GM10847 (cell line): ENCODE measurements around the gene USP24.

Experiments used
- POLR2A ChIP-seq: IDR thresholded peaks from 2 replicates; pipeline ENCODE4 v1.6.1; 2011; ENCODE audit not compliant: insufficient read length; ENCODE audit errors: extremely low read depth

USP24 gene

DNA sequence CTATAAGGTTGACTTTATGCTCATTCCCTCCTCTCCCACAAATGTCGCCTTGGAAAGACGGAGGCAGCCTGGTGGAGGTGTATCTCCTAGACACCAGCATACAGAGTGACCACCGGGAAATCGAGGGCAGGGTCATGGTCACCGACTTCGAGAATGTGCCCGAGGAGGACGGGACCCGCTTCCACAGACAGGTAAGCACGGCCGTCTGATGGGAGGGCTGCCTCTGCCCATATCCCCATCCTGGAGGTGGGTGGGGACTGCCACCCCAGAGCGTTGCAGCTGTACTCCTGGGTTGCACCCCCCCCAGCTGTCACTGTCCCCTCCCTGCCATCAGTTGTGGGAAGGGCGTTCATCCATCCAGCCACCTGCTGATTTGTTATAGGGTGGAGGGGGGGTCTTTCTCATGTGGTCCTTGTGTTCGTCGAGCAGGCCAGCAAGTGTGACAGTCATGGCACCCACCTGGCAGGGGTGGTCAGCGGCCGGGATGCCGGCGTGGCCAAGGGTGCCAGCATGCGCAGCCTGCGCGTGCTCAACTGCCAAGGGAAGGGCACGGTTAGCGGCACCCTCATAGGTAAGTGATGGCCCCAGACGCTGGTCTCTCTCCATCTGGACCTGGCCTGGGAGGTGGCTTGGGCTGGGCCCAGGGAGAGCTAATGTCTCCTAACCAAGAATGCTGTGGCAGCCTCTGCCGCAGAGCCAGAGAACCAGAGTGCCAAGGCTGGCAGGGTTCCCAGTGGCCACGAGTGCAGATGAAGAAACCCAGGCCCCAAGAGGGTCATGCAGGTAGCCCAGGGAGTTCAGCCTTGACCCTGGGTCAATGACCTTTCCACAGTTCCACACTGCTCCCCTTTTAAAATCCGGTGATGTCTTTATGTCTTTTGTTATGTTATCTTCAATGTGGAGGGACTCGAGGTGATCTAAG, 162.7 kb downstream of the USP24 start:
- TF ChIP-seq POLR2A: no peak

DNA sequence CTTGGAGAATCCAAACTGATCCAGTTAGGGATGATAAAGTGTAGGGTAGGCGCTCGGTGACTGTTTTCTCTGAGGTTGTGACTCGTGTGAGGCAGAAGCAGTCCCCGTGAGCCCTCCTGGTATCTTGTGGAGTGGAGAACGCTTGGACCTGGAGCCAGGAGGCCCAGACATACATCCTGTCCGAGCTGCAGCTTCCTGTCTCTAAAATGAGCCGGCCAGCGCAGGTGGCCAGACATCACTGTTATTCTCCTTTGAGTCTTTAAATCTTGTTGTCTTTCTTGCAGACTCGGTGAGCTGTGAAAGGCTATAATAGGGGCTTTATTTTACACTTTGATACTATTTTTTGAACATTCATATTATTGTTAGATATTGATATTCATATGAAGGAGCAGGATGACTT, 163.5 kb downstream of the USP24 start:
- no peak for TF ChIP-seq POLR2A

DNA sequence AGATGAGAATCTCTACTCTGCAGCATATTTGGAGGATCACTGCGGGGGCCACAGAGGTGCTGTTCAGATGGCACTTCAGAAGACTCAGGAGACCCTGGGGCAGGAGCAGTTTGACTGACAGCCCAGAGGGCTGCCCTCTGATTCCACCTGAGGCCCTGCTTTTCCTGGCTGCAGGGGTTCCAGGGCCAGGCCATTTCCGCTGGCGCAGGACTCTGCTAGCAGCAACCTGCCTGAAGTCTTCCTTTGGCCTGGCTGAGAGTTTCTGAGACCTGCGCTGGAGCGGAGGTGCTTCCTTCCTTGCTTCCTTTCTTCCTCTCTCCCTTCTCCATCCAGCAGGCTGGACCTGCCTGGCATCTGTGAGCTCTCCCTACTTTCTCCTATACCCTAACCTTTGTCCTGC, 164.0 kb downstream of the USP24 start:
- TF ChIP-seq POLR2A: no peak

DNA sequence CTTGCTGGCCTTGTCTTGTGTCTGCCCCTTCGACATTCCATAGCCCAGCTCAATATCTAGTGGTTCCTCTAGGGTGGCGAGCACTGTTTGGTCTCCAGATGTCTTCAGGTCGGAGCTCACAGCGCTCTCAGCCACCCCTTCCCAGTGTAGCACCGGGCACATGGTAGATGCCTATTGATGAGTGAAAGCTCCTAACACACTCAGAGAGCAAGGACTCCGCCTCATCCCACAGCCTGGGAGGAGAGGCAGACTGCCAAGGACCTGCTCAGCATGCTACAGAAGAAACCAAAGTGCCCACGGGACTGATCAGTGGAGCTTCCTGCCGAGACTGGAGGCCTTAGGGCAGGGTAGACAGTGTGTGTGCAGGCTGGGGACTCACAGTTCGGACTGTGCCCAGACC, 164.9 kb downstream of the USP24 start:
- no peak for TF ChIP-seq POLR2A

DNA sequence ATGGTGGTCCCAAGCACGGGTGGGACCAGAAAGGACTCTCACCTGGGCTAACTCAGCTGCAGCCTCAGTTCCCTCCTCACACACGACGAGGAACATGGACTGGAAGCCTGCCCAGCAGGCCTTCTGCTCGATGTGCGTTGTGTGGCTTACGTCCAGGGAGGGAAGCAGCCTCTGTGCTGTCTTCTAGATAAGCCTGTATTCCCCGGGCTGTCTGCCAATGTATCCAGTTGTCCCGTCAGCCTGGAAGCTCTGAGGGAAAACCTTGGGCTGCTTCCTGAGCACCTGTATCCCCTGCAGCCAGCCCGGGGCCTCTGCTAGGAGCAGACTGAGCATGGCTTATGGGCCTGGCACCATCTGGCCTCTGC, 165.3 kb downstream of the USP24 start:
- no peak for TF ChIP-seq POLR2A

DNA sequence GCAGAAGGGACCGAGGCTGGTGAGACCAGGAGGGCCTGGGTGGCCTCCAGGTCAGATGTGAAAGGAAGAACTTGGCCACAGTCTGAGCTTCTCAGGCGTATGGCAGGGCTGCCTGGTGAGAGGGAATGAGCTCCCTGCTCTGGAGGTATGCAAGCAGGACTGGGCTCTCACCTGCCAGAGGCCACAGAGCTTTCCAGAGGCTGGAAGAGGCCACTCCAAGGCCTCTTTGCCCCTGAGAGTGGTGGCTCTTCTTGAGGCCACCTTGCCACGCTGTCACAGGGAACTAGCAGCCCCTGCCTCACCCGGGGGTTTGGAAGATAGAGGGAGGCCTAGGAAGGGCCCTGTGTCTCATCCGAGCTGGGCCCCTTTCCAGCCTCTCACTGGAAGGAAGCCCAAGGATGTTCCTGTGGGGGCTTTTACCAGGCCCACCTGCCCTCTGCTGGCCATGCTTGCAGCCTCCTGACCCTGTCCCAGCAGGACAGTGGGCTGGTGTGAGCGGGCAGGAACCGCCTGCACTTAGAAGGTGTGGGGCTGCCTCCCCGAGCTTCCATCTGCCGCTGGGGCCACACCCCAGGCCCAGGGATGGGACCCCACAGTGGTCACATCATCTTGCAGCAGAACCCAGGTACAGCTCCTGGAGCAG, 165.8 kb downstream of the USP24 start:
- no peak for TF ChIP-seq POLR2A

DNA sequence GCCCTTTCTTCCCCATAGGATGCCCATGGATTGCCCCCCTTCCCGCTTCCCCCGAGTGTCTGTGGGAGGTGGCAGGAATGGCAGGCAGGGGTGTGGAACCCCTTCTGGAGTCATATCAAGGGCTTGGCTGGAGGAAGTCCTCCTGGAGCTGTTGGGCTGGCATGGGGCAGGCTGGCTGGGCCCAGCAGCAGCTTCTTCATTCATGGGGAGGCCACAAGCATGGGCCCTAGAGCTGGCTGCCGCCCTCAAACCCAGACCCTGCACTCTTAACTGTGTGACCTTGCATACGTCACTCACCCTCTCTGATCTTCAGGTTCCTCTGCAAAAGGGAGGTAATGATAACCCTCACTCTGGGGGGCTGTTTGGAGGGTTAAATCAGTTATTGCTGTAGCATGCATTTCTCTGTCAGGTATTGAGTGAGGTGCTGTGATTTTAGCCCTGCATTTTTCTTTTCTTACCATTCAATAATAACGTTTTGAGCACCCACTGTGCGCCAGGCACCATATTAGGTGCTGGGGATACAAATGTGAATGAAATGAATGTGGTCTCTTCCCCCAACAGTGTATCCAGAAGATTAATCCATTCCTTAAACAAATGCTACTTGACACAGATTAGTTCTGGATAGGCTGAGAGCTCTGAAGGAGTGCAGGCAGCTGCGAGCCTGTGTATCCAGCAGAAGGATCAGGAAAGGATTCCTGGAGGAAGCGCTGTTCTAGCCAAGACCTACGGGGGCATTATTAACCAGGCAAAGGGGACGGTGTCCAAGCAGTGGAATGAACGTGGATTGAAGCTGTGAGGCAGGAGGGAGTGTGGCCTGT, 166.5 kb downstream of the USP24 start:
- TF ChIP-seq POLR2A: no peak

DNA sequence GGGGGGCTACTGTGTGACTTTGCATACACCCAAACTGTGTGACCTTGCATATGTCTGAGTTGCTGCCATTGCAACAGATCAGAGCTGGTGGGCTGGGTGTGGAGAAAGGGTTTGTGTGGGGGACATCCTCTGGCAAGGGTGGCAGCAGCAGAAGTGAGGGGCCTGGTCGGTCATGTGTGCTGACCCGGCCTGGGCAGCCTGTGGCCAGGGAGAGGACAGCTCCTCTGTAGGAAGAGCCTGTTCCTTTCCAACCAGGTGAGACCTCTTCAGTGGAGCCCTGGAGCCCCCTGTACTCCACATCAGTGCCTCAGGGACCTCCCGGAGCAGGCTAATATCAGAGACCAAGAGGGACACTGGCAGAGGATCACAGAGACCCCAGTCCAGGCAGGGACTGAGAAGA, 167.6 kb downstream of the USP24 start:
- no peak for TF ChIP-seq POLR2A

DNA sequence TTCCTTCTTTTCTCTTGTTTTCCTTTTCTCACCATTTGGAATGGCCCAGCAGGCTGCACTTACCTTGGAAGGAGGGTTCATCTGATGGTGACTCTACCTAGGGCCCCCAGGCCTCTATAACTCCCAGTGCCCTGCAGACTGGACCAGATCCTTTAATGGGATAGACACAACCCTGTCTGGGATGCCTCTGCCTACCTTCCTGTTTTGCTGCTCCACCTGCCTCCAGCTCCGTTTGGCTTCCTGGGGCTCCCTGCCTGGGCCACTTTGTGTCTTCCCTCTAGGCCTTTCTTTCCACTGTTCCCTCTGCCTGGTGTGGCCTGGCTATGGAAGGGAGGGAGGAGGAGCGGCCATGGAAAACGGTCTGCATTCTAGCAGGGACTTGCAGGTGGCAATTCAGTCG, 168.3 kb downstream of the USP24 start:
- no peak for TF ChIP-seq POLR2A

DNA sequence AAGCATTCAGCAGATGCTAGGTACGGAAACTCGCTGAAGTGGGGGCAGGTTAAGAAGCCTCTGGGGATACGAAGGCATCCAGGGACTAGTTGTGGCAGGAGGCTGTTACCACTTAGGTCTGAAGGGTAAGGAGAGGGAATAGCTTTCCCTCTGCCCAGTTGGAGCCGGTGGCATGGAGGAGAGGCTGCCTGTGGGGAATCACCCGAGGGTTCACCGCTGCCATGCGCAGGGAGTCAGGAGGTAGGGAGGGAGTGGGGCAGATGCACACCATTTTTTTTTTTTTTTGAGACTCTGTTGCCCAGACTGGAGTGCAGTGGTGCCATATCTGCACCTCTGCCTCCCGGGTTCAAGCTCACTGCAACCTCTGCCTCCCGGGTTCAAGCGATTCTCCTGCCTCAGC, 169.7 kb downstream of the USP24 start:
- no peak for TF ChIP-seq POLR2A

DNA sequence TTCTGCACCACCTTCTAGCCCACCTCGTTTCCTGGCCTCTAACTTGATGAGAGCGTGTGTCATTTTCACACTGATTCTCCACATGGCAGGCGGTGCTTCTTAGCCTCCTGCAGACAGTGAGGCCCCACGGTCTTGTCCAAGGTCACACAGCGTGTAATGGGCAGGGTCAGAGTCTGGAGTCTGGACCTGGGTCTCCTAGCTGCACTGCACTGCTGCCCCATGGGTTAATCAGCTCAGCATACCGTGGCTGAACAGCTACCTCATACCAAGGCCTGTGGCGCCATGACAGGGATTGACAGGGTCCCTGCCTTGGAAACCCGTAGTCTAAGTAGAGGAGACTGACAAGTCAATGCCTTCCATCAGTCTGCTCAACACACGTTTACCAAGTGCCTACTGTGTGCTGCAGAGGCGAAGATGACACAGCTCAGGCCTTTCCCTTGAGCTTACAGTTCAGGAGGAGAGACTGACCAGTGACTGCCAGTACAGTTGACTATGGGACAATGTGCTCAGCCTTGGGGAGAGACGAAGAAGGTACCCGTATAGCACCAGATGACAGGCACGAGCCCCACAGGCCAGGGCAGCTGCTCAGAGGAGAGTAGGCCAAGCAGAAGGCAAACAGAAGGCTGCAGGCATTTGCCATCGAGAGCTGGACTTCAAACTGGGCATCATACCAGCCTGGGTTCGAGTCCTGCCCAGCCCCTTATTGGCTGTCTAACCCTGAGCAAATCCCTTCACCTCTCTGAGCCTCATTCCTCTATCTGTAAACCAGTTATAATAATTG, 170.4 kb downstream of the USP24 start:
- no peak for TF ChIP-seq POLR2A

DNA sequence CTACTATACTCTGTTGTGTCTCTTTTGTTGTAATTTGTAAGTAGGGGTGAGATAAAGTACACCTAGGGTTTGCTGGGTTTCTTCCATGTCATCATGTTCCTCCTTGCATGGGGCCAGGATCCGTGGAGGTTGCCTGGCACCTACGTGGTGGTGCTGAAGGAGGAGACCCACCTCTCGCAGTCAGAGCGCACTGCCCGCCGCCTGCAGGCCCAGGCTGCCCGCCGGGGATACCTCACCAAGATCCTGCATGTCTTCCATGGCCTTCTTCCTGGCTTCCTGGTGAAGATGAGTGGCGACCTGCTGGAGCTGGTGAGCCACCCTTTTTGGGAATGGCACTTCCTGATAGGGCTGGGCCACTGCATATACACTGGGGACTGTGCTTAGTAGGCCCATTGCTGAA, 171.4 kb downstream of the USP24 start:
- TF ChIP-seq POLR2A: no peak

DNA sequence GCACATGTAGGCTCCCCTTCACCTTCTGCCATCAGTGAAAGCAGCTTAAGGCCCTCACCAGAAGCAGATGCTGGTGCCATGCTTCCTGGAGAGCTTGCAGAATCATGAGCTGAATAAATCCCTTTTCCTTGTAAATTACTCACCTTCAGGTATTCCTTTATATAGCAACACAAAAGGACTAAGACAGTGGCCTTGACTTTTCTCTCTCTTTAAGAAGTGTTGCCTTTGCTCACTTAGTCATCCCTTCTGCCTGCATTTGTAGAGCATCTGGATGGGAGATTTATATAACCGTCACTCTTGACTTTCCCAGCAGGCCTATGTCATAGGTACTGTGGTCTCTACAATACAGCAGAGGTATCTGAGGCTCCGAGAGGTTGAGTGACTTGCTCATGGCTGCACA, 172.2 kb downstream of the USP24 start:
- TF ChIP-seq POLR2A: no peak

DNA sequence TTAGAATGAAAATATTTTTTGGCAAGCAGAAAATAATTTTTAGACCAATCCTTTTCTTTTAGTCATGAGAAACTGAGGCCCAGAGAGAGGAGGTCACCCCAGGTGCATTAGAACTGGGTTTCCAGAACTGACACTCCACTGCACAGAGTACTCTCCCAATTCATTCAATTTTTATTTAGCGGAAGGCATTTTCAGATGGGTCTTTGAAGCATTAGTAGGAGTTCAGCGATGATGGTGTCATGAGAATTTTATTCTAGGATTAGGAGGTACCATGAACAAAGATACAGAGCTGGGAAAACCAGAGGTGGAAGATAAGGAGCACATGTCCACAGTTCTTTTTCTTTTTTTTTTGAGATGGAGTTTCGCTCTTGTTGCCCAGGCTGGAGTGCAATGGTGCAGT, 173.6 kb downstream of the USP24 start:
- TF ChIP-seq POLR2A: no peak

DNA sequence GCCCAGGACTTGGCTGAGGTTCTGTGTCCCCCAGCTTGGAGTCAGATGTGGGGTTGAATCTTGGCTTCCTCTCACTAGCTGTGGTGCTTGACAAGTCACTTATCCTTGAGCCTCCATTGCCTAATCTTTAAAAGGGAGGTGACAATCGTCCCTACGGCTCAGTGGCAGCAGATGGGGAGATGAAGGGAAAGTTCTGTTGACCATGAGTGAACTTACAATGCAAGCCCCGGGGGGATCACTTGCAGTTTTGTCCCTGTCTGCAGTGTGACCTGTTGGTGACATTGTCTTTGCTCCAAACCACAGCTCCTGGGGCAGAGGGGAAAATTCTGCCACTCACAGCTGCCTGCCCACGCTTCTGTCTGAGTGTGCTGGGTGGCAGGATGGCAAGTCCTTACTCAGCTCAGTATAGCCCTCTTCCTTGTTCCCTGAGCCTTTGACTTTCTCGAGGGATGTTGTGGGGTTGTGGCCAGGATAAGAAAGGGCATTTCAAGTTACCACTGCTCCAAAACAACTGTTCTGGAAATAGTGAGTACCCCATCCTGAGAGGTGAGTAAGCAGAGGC, 174.2 kb downstream of the USP24 start:
- no peak for TF ChIP-seq POLR2A
